Right hindlimb (tissue), 1 donor: ENCODE data around the gene SPAG4.

Experiments used
- DNase-seq: peaks from one replicate; pipeline ENCODE4 v3.0.0-alpha.2; 2018

Gene SPAG4

GRCh38 chr20:35625584-35626385 is 10.2 kb downstream of the SPAG4 start:
- no peak for DNase-seq

DNA sequence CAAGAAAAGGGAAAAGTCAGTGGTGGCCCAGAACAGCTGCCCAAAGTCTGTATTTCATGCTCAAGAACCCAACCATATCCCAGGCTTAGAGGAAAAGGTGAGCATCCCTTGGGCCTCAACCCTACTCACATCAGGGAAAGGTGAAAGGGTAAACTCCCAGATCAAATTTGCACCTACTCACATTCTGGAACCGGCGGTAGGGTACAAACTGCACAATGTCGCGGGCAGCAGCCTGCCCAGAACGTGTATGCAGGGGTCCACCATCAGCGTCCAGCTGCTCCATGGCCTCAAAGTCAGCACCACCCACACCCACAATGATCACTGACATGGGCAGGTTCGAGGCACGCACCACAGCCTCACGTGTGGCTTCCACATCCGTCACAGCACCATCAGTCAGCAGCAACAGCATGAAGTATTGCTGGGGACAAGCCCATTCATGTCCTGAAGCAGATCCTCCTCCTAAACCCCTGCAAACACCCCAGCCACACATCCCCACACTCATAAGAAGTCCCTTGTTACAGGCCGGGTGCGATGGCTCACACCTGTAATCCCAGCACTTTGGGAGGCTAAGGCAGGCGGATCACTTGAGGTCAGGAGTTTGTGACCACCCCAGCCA is 10.9 kb downstream of the SPAG4 start:
- no peak for DNase-seq

GRCh38 chr20:35627121-35627520 is 11.5 kb downstream of the SPAG4 start:
- DNase-seq, result no peak

GRCh38 chr20:35629427-35630145 is 14.0 kb downstream of the SPAG4 start:
- no peak for DNase-seq

- DNase-seq, result no peak
Measured at GRCh38 chr20:35630636-35631035, 15.0 kb downstream of the SPAG4 start.

- DNase-seq, result no peak
Measured at GRCh38 chr20:35632539-35633115, 17.0 kb downstream of the SPAG4 start.

DNA sequence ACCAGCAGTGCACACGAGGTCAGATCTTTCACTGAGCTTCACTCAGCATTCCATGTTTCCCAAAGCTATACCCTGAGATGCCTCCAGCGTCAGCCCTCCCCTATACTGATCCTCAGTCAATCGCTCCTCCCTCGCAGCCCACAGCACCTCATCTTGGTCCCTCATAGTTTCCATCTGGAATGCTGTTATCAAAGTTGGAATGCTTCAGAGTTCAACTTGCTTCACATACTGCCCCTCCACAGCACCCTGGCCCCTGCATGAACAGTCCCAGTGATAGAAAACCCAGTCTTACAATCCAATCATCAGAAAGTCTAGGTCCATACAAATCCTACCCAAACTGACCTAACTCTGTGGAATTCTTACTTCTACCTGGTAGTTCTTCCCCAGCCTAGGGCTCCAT is 20.0 kb downstream of the SPAG4 start:
- DNase-seq, result no peak

DNA sequence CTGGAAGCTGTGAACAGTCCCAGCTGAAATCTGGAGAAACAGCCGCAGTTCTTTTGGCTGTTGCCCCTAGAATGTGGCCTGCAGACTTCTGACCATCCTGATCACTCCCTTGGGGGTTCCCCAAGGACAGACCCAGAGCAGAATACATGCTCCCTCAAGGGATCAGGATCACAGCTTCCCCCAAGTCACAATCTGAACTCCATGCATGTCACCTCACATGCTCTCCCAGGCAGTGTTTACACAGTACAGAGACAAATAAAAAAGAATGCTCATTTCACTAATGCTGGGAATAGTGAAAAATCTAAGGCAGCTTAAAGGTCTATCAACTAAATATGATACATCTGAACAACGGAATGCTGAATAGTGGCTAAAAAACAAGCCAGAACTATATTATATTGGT is 20.5 kb downstream of the SPAG4 start:
- DNase-seq, result no peak

GRCh38 chr20:35637276-35637675 is 21.6 kb downstream of the SPAG4 start:
- no peak for DNase-seq

DNA sequence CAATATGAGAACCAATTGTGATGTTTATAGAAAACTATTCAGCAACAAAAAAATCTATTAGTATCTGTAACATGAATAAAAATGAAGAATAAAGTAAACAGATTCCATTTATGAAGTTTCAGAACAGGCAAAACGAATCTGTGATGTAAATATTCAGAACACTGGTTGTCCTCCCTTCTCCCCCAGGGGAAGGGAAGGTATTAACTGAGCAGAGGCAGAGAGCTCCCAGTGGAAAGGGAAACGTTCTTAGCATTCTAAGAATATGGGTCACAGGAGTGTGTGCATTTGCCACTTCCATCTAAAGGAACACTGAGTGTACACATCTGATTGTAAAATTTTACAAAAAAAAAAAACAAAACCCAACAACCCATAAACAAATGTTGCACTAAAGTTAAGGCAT is 23.1 kb downstream of the SPAG4 start:
- DNase-seq, result no peak

DNA sequence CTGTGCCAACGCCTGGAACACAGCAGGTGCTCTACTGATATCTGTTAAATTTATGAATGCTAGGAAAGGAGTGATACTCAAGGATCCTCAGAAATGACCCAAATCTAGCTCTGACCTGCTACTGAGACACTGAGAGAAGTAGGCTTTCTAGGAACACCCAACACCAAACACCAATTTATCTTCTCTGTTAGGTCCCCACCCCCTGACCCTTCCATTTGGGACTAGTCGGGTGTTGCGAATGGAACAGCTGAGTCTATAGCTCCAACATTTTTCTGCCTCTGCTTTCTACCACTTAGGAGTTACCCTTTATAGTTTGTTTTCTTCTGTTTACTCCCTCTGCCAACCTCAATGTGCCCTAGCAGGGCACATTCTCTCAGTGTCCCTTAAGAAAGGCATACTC is 25.1 kb downstream of the SPAG4 start:
- DNase-seq, result no peak

- no peak for DNase-seq
Measured at GRCh38 chr20:35641743-35642142, 26.1 kb downstream of the SPAG4 start.

DNA sequence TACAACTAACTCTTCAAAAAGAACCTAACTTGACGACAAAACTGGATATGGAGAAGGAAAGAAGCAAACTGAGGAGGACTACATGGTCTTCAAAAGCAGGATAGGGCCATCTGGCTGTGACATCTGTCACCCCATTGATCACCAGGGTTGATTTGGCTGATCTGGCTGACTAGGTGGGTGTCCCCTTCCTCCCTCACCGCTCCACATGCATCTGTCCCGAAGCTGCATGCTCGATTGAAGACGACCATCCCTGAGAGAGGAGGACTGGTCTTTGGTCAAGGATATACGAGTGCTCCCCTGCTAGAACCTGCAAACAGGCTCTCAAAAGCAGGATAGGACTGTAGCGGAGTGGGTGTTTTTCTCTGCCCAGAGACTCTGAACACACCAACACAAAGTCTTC is 27.4 kb downstream of the SPAG4 start:
- no peak for DNase-seq

DNA sequence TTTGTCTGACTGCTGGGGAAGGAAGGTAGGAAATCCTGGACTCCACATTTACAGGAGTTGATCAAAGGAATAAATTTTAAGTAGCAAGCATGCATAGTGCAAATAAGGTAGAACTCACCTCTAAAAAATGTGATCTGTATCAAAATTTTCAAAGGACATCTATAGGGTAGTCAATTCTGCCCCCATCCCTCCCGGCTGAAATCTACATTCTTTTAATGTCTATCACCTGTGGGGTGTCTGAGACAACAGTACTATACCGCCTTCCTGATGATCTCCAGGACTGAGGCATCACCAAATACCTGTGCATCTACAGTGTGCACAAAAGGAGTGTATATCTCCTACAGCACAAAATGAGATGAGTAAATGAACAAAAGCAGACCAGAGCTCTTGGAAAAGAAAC is 29.2 kb downstream of the SPAG4 start:
- no peak for DNase-seq

- DNase-seq, result no peak
Measured at GRCh38 chr20:35648836-35649235, 33.2 kb downstream of the SPAG4 start.

DNA sequence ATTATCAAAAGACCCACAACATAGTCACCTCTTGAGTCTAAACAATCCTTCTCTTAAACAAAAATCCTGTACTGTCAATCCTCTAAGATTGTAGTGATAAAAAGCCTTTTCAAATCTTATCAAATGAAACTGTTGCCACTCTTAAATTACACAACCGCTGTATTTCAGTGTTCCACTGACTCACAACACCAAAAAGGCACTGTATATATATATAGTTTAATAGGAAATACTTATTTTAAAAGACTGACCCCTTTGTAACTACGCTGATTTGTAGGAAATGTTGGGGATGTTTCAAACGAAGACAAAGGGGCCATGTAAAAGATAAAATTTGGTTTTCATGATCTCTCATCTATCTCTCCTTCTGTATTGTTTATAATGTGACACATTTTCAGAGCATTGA is 35.0 kb downstream of the SPAG4 start:
- no peak for DNase-seq

DNA sequence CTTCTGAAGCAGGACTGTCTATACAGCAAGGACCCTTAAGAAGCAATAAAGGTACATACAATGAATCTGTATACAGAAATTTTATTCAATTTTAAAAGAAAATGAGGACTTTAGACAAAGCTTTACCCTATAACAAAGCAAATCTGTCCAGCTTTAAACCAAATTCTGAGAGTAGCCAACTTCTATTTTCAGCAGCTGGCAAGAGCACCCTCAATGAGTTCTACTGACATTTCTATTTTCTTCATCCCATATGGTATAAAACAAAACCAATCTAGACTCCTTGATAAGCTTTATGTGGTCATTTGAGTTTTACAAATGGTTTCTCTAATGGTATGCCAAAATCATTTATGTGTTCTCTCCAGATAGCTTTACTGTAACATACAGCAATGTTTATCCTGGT is 36.3 kb downstream of the SPAG4 start:
- no peak for DNase-seq

DNA sequence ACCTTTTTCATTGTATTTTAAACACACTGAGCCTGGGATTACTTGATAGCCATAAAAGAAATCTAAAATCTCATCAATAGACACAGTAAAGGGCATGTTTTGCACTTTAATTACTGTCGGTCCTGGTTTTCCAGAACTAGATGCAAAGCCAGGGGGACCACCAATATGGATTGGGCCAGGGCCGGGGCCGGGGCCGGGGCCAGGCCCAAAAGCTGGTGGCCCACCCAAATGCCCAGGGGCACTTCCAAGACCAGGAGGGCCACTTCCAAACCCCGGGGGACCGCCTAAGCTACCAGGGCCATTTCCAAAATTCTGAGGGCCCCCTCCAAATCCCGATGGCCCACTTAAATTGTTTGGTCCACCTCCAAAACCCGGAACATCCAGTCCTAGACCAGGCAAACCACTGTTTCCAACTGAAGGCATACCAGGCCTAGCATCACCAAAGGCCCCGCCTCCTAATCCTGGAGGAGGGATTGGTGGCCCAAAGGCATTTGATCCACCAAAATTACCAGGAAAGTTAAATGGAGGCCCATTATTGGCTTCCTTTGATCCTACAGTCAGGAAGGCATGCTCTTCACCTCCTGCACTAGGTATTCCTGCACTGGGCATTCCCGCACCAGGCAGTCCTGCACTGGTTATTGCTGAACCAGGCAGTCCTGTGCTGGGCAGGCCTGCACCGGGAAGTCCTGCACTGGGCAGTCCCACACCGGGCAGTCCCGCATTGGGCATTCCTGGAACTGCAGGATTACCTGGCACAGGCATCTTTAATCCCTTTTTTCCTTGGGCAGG is 37.2 kb downstream of the SPAG4 start:
- no peak for DNase-seq

DNA sequence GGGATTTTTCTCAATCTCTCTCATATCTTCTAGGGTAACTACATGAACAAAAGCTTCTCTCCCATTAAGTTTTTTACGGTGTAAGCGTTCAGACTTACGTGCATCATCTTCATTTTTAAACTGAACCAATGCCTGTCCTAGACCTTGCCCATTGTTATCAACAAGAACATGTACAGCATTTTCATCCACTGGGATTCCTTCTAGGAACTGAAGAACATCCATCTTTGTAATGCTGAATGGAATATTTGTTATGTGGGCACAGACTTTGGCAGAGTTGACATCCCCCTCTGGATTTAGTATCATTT is 37.8 kb downstream of the SPAG4 start:
- DNase-seq, result no peak

DNA sequence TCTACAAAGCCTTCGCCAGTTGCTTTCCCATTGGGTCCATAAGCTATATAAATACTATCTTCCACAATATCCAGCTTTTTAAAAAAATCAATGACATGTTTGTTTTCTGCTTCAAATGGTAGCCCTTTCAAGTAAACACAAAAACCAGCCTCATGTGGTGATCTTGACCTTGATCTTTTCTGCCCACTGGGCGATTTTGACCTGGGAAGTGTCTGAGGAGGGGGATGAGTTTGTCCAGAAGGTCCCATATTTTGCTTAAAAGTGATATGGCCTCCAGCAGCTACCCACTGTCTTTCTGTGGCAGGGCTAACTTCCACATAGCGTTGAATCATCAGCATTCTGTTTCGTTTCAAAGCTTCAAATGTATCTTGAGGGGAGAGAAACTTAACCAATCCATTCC is 38.3 kb downstream of the SPAG4 start:
- no peak for DNase-seq

GRCh38 chr20:35654415-35654814 is 38.8 kb downstream of the SPAG4 start:
- no peak for DNase-seq

- no peak for DNase-seq
Measured at GRCh38 chr20:35657271-35657670, 41.6 kb downstream of the SPAG4 start.
